ENCODE results near the gene LIN7C.
A peak's percentile ranks its signal among the peaks of the same experiment; 100 is the strongest.

Gene LIN7C

GRCh38 chr11:27464289-27464696 is 42.3 kb downstream of the LIN7C start:
- Histone ChIP-seq H3K4me1 (ENCODE audit: control insufficient read depth, insufficient read depth, low read length, unreplicated experiment) (peaks cover 23% of the 10 kb centered on the region), H3K27ac (ENCODE audit: low read depth, low read length) (no peak overlapping the region), H3K27me3 (ENCODE audit: insufficient read depth, low read length) (no peaks in the 10 kb centered on the region)

GRCh38 chr11:27462543-27462942 is 44.0 kb downstream of the LIN7C start:
- H3K4me1 ChIP-seq (ENCODE audit: control insufficient read depth, insufficient read depth, low read length, unreplicated experiment) = peaks cover 10% of the 10 kb centered on the region
- no peak overlapping the region for H2AFZ ChIP-seq (ENCODE audit: low read length, unreplicated experiment)
- no peak overlapping the region for H3K4me3 ChIP-seq (ENCODE audit: low read depth, low read length)
- no peaks in the 10 kb centered on the region for H3K36me3 ChIP-seq (ENCODE audit: insufficient read depth, low read length)
- H3K79me2 ChIP-seq (ENCODE audit: control insufficient read depth, insufficient read depth, low read length, unreplicated experiment) = no peaks in the 10 kb centered on the region
- no peak overlapping the region for H3K27ac ChIP-seq (ENCODE audit: low read depth, low read length)
- no peaks in the 10 kb centered on the region for H3K27me3 ChIP-seq (ENCODE audit: insufficient read depth, low read length)

More at GRCh38 chr11:27464289-27464696, 42.3 kb downstream of the LIN7C start:
- Histone ChIP-seq H3K36me3 (ENCODE audit: insufficient read depth, low read length) (no peaks in the 10 kb centered on the region), H2AFZ (ENCODE audit: low read length, unreplicated experiment) (peak overlapping the region; percentile 63), H3K79me2 (ENCODE audit: control insufficient read depth, insufficient read depth, low read length, unreplicated experiment) (no peaks in the 10 kb centered on the region), H3K4me3 (ENCODE audit: low read depth, low read length) (no peak overlapping the region)

- H3K4me1 ChIP-seq (ENCODE audit: control insufficient read depth, insufficient read depth, low read length, unreplicated experiment) = peaks cover 29% of the 10 kb centered on the region
- H2AFZ ChIP-seq (ENCODE audit: low read length, unreplicated experiment) = no peak overlapping the region
- H3K4me3 ChIP-seq (ENCODE audit: low read depth, low read length) = no peak overlapping the region
- H3K27ac ChIP-seq (ENCODE audit: low read depth, low read length) = no peak overlapping the region
- no peaks in the 10 kb centered on the region for H3K79me2 ChIP-seq (ENCODE audit: control insufficient read depth, insufficient read depth, low read length, unreplicated experiment)
- no peaks in the 10 kb centered on the region for H3K27me3 ChIP-seq (ENCODE audit: insufficient read depth, low read length)
- no peaks in the 10 kb centered on the region for H3K36me3 ChIP-seq (ENCODE audit: insufficient read depth, low read length)
These were observed 46.2 kb downstream of the LIN7C start for GRCh38 chr11:27460158-27460978.

GRCh38 chr11:27459191-27459590 is 47.4 kb downstream of the LIN7C start:
- no peak overlapping the region for H3K27ac ChIP-seq (ENCODE audit: low read depth, low read length)
- no peaks in the 10 kb centered on the region for H3K27me3 ChIP-seq (ENCODE audit: insufficient read depth, low read length)
- H2AFZ ChIP-seq (ENCODE audit: low read length, unreplicated experiment) = no peak overlapping the region
- no peaks in the 10 kb centered on the region for H3K36me3 ChIP-seq (ENCODE audit: insufficient read depth, low read length)
- peaks cover 23% of the 10 kb centered on the region for H3K4me1 ChIP-seq (ENCODE audit: control insufficient read depth, insufficient read depth, low read length, unreplicated experiment)
- H3K4me3 ChIP-seq (ENCODE audit: low read depth, low read length) = no peak overlapping the region
- no peaks in the 10 kb centered on the region for H3K79me2 ChIP-seq (ENCODE audit: control insufficient read depth, insufficient read depth, low read length, unreplicated experiment)

GRCh38 chr11:27458182-27458581 is 48.4 kb downstream of the LIN7C start:
- no peak overlapping the region for H2AFZ ChIP-seq (ENCODE audit: low read length, unreplicated experiment)
- no peaks in the 10 kb centered on the region for H3K79me2 ChIP-seq (ENCODE audit: control insufficient read depth, insufficient read depth, low read length, unreplicated experiment)

GRCh38 chr11:27456795-27457329 is 49.7 kb downstream of the LIN7C start:
- Histone ChIP-seq H3K27ac (ENCODE audit: low read depth, low read length) (peak overlapping the region; percentile 54; the same call in 1 of the 2 replicates), H2AFZ (ENCODE audit: low read length, unreplicated experiment) (peak overlapping the region; percentile 85), H3K4me3 (ENCODE audit: low read depth, low read length) (no peak overlapping the region), H3K36me3 (ENCODE audit: insufficient read depth, low read length) (no peaks in the 10 kb centered on the region), H3K27me3 (ENCODE audit: insufficient read depth, low read length) (no peaks in the 10 kb centered on the region), H3K79me2 (ENCODE audit: control insufficient read depth, insufficient read depth, low read length, unreplicated experiment) (no peaks in the 10 kb centered on the region), H3K4me1 (ENCODE audit: control insufficient read depth, insufficient read depth, low read length, unreplicated experiment) (peaks cover 22% of the 10 kb centered on the region)

More at GRCh38 chr11:27458182-27458581, 48.4 kb downstream of the LIN7C start:
- no peak overlapping the region for H3K27ac ChIP-seq (ENCODE audit: low read depth, low read length)
- H3K4me3 ChIP-seq (ENCODE audit: low read depth, low read length) = no peak overlapping the region
- no peaks in the 10 kb centered on the region for H3K27me3 ChIP-seq (ENCODE audit: insufficient read depth, low read length)
- H3K36me3 ChIP-seq (ENCODE audit: insufficient read depth, low read length) = no peaks in the 10 kb centered on the region
- peaks cover 19% of the 10 kb centered on the region for H3K4me1 ChIP-seq (ENCODE audit: control insufficient read depth, insufficient read depth, low read length, unreplicated experiment)

- peaks cover 27% of the 10 kb centered on the region for H3K4me1 ChIP-seq (ENCODE audit: control insufficient read depth, insufficient read depth, low read length, unreplicated experiment)
- no peaks in the 10 kb centered on the region for H3K79me2 ChIP-seq (ENCODE audit: control insufficient read depth, insufficient read depth, low read length, unreplicated experiment)
- peak overlapping the region; percentile 54 for H3K27ac ChIP-seq (ENCODE audit: low read depth, low read length)
These were observed 50.3 kb downstream of the LIN7C start for GRCh38 chr11:27456140-27456794.

GRCh38 chr11:27455667-27456066 is 50.9 kb downstream of the LIN7C start:
- Histone ChIP-seq H3K4me1 (ENCODE audit: control insufficient read depth, insufficient read depth, low read length, unreplicated experiment) (peaks cover 27% of the 10 kb centered on the region), H3K27ac (ENCODE audit: low read depth, low read length) (peak overlapping the region; percentile 54)

More at GRCh38 chr11:27456140-27456794, 50.3 kb downstream of the LIN7C start:
- Histone ChIP-seq H3K36me3 (ENCODE audit: insufficient read depth, low read length) (no peaks in the 10 kb centered on the region), H2AFZ (ENCODE audit: low read length, unreplicated experiment) (peak overlapping the region; percentile 85), H3K4me3 (ENCODE audit: low read depth, low read length) (peak overlapping the region; percentile 29; the same call in 1 of the 2 replicates), H3K27me3 (ENCODE audit: insufficient read depth, low read length) (no peaks in the 10 kb centered on the region)

GRCh38 chr11:27453701-27454100 is 52.9 kb downstream of the LIN7C start:
- no peaks in the 10 kb centered on the region for H3K27me3 ChIP-seq (ENCODE audit: insufficient read depth, low read length)
- H3K79me2 ChIP-seq (ENCODE audit: control insufficient read depth, insufficient read depth, low read length, unreplicated experiment) = no peaks in the 10 kb centered on the region
- peaks cover 27% of the 10 kb centered on the region for H3K4me1 ChIP-seq (ENCODE audit: control insufficient read depth, insufficient read depth, low read length, unreplicated experiment)
- H2AFZ ChIP-seq (ENCODE audit: low read length, unreplicated experiment) = no peak overlapping the region
- H3K36me3 ChIP-seq (ENCODE audit: insufficient read depth, low read length) = no peaks in the 10 kb centered on the region
- H3K4me3 ChIP-seq (ENCODE audit: low read depth, low read length) = no peak overlapping the region
- no peak overlapping the region for H3K27ac ChIP-seq (ENCODE audit: low read depth, low read length)

More at GRCh38 chr11:27455667-27456066, 50.9 kb downstream of the LIN7C start:
- Histone ChIP-seq H3K4me3 (ENCODE audit: low read depth, low read length) (no peak overlapping the region), H3K79me2 (ENCODE audit: control insufficient read depth, insufficient read depth, low read length, unreplicated experiment) (no peaks in the 10 kb centered on the region), H3K36me3 (ENCODE audit: insufficient read depth, low read length) (no peaks in the 10 kb centered on the region), H3K27me3 (ENCODE audit: insufficient read depth, low read length) (no peaks in the 10 kb centered on the region), H2AFZ (ENCODE audit: low read length, unreplicated experiment) (no peak overlapping the region)

- Histone ChIP-seq H3K4me1 (ENCODE audit: control insufficient read depth, insufficient read depth, low read length, unreplicated experiment) (peaks cover 34% of the 10 kb centered on the region), H3K79me2 (ENCODE audit: control insufficient read depth, insufficient read depth, low read length, unreplicated experiment) (no peaks in the 10 kb centered on the region), H2AFZ (ENCODE audit: low read length, unreplicated experiment) (peak overlapping the region; percentile 92)
These were observed 54.4 kb downstream of the LIN7C start for GRCh38 chr11:27452147-27452546.

More at GRCh38 chr11:27452147-27452546, 54.4 kb downstream of the LIN7C start:
- Histone ChIP-seq H3K27ac (ENCODE audit: low read depth, low read length) (peak overlapping the region; percentile 35; the same call in 1 of the 2 replicates), H3K36me3 (ENCODE audit: insufficient read depth, low read length) (no peaks in the 10 kb centered on the region), H3K4me3 (ENCODE audit: low read depth, low read length) (0 out of 2 replicates have a peak overlapping the region, but pooled peaks have one; percentile 0), H3K27me3 (ENCODE audit: insufficient read depth, low read length) (no peaks in the 10 kb centered on the region)
